Transverse colon (tissue), 4 donors: ENCODE results near the gene MYRIP.

Experiments
- CTCF ChIP-seq, 5 experiments: fragments of 200-600 bp in 3 of 5; fragments of 450-650 bp in 2 of 5; sonication (generic) in 3 of 5; IDR thresholded peaks; 1 replicate in 2 of 5; 2 replicates in 3 of 5; pipeline ENCODE4 v1.5.1; 2016 to 2017; ENCODE audit warnings: antibody characterized with exemption in 5 of 5, inconsistent platforms in 3 of 5, mild to moderate bottlenecking in 2 of 5, moderate library complexity in 1 of 5
- POLR2A ChIP-seq: fragments of 450-650 bp; IDR thresholded peaks from one replicate; pipeline ENCODE4 v1.6.1; 2016; ENCODE audit warnings: antibody characterized with exemption, mild to moderate bottlenecking, moderate library complexity
- POLR2AphosphoS5 ChIP-seq, 3 donors: sonication (generic); formaldehyde crosslinking; IDR thresholded peaks; one replicate each; pipeline ENCODE4 v1.6.1; 2016; ENCODE audit warnings: antibody characterized with exemption in 3 of 3

- TF ChIP-seq POLR2A (no peak), POLR2AphosphoS5 (IDR thresholded peaks at IDR 0.05) (no peak), CTCF (IDR thresholded peaks at IDR 0.05) (no peak)
Measured at GRCh38 chr3:39910135-39910534, 100.7 kb downstream of the MYRIP start.
